Neuronal stem cell (in vitro differentiated cells): ENCODE data around the gene MGMT.

Experiments used
- DNase-seq: peaks from one replicate; pipeline ENCODE4 v3.0.0-alpha.2; 2013; ENCODE audit warnings: low spot score
- H2AFZ ChIP-seq: one replicate; pipeline ENCODE4 v1.6.1; 2013; ENCODE audit warnings: mild to moderate bottlenecking, low read length, inconsistent platforms
- H2AK5ac ChIP-seq: 2 replicates; pipeline ENCODE4 v1.6.1; 2013; ENCODE audit warnings: low read depth, mild to moderate bottlenecking, inconsistent platforms, low read length, moderate library complexity, mixed read lengths
- H2BK120ac ChIP-seq: 2 replicates; pipeline ENCODE4 v1.6.1; 2013; ENCODE audit warnings: low read depth, mild to moderate bottlenecking, inconsistent platforms, low read length, moderate library complexity, mixed read lengths
- H2BK12ac ChIP-seq: one replicate; pipeline ENCODE4 v1.6.1; 2013; ENCODE audit warnings: low read length, inconsistent platforms
- H2BK15ac ChIP-seq: 2 replicates; pipeline ENCODE4 v1.6.1; 2013; ENCODE audit warnings: mild to moderate bottlenecking, low read length, inconsistent platforms, mixed read lengths
- H2BK5ac ChIP-seq: one replicate; pipeline ENCODE4 v1.6.1; 2013; ENCODE audit warnings: inconsistent platforms, mild to moderate bottlenecking, low read length, moderate library complexity
- H3K14ac ChIP-seq: one replicate; pipeline ENCODE4 v1.6.1; 2013; ENCODE audit warnings: low read length, inconsistent platforms
- H3K18ac ChIP-seq: 2 replicates; pipeline ENCODE4 v1.6.1; 2013; ENCODE audit warnings: low read length, inconsistent platforms
- H3K23ac ChIP-seq: 2 replicates; pipeline ENCODE4 v1.6.1; 2013; ENCODE audit warnings: low read depth, mild to moderate bottlenecking, mixed read lengths, low read length, inconsistent platforms; ENCODE audit not compliant: poor library complexity
- H3K27ac ChIP-seq: replicated peaks from 3 replicates; pipeline ENCODE4 v1.5.1; 2013; ENCODE audit warnings: low read length, inconsistent platforms
- H3K27me3 ChIP-seq, 3 experiments: 2 replicates each; pipeline ENCODE4 v1.6.1; 2013; ENCODE audit warnings: low read length in 3 of 3, mild to moderate bottlenecking in 2 of 3, inconsistent platforms in 1 of 3, low read depth in 1 of 3, mixed read lengths in 1 of 3, moderate library complexity in 1 of 3; ENCODE audit not compliant: control insufficient read depth in 3 of 3, insufficient read depth in 3 of 3
- H3K36me3 ChIP-seq, 2 donors: replicated peaks in 1 of 2; 2 replicates each; pipeline ENCODE4 v1.6.1; 2013; ENCODE audit warnings: low read length in 2 of 2; ENCODE audit not compliant: control insufficient read depth in 2 of 2, insufficient read depth in 2 of 2
- H3K4ac ChIP-seq: 2 replicates; pipeline ENCODE4 v1.6.1; 2013; ENCODE audit warnings: inconsistent platforms, mild to moderate bottlenecking, low read length, moderate library complexity
- H3K4me1 ChIP-seq, 2 donors: 1 replicate in 1 of 2; 2 replicates in 1 of 2; pipeline ENCODE4 v1.6.1; 2013; ENCODE audit warnings: low read length in 2 of 2, low read depth in 1 of 2; ENCODE audit not compliant: control insufficient read depth in 2 of 2, insufficient read depth in 1 of 2
- H3K4me2 ChIP-seq: one replicate; pipeline ENCODE4 v1.6.1; 2013; ENCODE audit warnings: mild to moderate bottlenecking, low read length, inconsistent platforms; ENCODE audit not compliant: insufficient read depth, poor library complexity, severe bottlenecking
- H3K4me3 ChIP-seq, 2 donors: 2 replicates each; pipeline ENCODE4 v1.5.1; 2013; ENCODE audit warnings: low read length in 2 of 2, mild to moderate bottlenecking in 2 of 2, inconsistent platforms in 1 of 2, moderate library complexity in 1 of 2
- H3K79me1 ChIP-seq: one replicate; pipeline ENCODE4 v1.6.1; 2013; ENCODE audit warnings: low read depth, mild to moderate bottlenecking, inconsistent platforms, low read length, moderate library complexity
- H3K9ac ChIP-seq: one replicate; pipeline ENCODE4 v1.6.1; 2013; ENCODE audit warnings: mild to moderate bottlenecking, low read depth, low read length, inconsistent platforms; ENCODE audit not compliant: poor library complexity
- H3K9me3 ChIP-seq, 2 donors: replicated peaks in 1 of 2; 2 replicates each; pipeline versions ENCODE3 to v1.6.1; 2013; ENCODE audit warnings: low read length in 2 of 2, mild to moderate bottlenecking in 2 of 2, inconsistent platforms in 1 of 2, low read depth in 1 of 2, mixed read lengths in 1 of 2, moderate library complexity in 1 of 2; ENCODE audit not compliant: control insufficient read depth in 2 of 2, insufficient read depth in 1 of 2
- H4K8ac ChIP-seq: one replicate; pipeline ENCODE4 v1.6.1; 2013; ENCODE audit warnings: low read depth, mild to moderate bottlenecking, inconsistent platforms, low read length, moderate library complexity
- H4K91ac ChIP-seq: one replicate; pipeline ENCODE4 v1.6.1; 2013; ENCODE audit warnings: low read length, low read depth, mild to moderate bottlenecking, inconsistent platforms; ENCODE audit not compliant: poor library complexity
- WGBS, 2 donors: extraction: QIAGEN DNeasy Blood & Tissue Kit; methylation state at CpG; one replicate each; pipeline ENCODE4 v1.1.7; 2013; ENCODE audit warnings: missing lambda C conversion rate in 2 of 2, mixed read lengths in 1 of 2; ENCODE audit not compliant: insufficient read length in 2 of 2, insufficient replicate concordance in 1 of 2; ENCODE audit errors: extremely low coverage in 2 of 2; 5-methylcytosine and 5-hydroxymethylcytosine counted together

The MGMT gene

DNA sequence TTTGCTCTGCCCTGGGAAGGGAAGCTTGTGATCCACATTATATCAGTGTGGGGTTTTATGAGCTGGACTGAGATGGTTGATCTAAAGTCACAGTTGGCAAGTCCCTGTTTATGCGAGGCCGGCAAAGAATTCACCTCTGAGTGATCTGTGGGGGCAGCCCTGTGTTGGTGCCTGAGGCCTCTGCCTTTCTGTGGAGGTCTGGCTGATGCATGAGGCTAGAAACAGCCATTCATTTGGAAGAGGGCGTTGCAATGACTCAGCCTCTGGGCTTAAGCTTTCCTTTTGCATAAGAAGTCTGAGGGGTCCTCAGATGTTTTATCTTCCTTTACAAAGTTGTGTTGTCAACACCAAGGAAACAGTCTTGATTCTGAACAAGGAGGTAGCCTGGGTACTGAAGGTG, 126.9 kb downstream of the MGMT start:
- no peak overlapping the region for H3K27ac ChIP-seq
- whole genome bisulfite sequencing, 2 donors: no CpG with 5 or more reads among the region's 3 CpGs
- no peak for DNase-seq
- H3K9ac ChIP-seq: no peak overlapping the region
- H2AFZ ChIP-seq: no peak overlapping the region
- no peak overlapping the region for H2AK5ac ChIP-seq
- H2BK120ac ChIP-seq: no peak overlapping the region
- H3K9me3 ChIP-seq: peaks cover 0 to 7% of the 10 kb centered on the region in 2 donors
- H3K4me2 ChIP-seq: no peak overlapping the region
- no peak overlapping the region for H3K4me3 ChIP-seq
- no peak overlapping the region for H3K23ac ChIP-seq
- no peaks in the 10 kb centered on the region for H3K36me3 ChIP-seq
- H3K27me3 ChIP-seq: no peaks in the 10 kb centered on the region
- no peak overlapping the region for H3K4ac ChIP-seq
- H3K4me1 ChIP-seq: peaks cover 0 to 2% of the 10 kb centered on the region in 2 donors
- no peaks in the 10 kb centered on the region for H3K79me1 ChIP-seq
- H3K14ac ChIP-seq: no peak overlapping the region
- H4K91ac ChIP-seq: no peak overlapping the region
- no peak overlapping the region for H4K8ac ChIP-seq
- H2BK5ac ChIP-seq: no peak overlapping the region
- no peak overlapping the region for H2BK15ac ChIP-seq
- H3K18ac ChIP-seq: no peak overlapping the region
- no peak overlapping the region for H2BK12ac ChIP-seq

- no peak for DNase-seq
- no peak overlapping the region for H3K27ac ChIP-seq
- H2BK120ac ChIP-seq: no peak overlapping the region
- no peak overlapping the region for H2BK15ac ChIP-seq
- H3K23ac ChIP-seq: no peak overlapping the region
- peaks cover 0 to 4% of the 10 kb centered on the region in 2 donors for H3K9me3 ChIP-seq
- no peak overlapping the region for H3K4me2 ChIP-seq
- H3K18ac ChIP-seq: no peak overlapping the region
- WGBS, 2 donors: no CpG with 5 or more reads among the region's 15 CpGs
- no peak overlapping the region for H2AFZ ChIP-seq
- no peak overlapping the region for H4K8ac ChIP-seq
- H3K4ac ChIP-seq: no peak overlapping the region
- H3K4me3 ChIP-seq: no peak overlapping the region
- H2BK5ac ChIP-seq: no peak overlapping the region
- no peaks in the 10 kb centered on the region for H3K79me1 ChIP-seq
- no peaks in the 10 kb centered on the region for H3K36me3 ChIP-seq
- H2AK5ac ChIP-seq: no peak overlapping the region
- H3K14ac ChIP-seq: no peak overlapping the region
- no peak overlapping the region for H3K9ac ChIP-seq
- H2BK12ac ChIP-seq: no peak overlapping the region
- H4K91ac ChIP-seq: no peak overlapping the region
- no peaks in the 10 kb centered on the region for H3K27me3 ChIP-seq
- peaks cover 0 to 2% of the 10 kb centered on the region in 2 donors for H3K4me1 ChIP-seq
Observed at GRCh38 chr10:129594811-129595210, 127.8 kb downstream of the MGMT start.

DNA sequence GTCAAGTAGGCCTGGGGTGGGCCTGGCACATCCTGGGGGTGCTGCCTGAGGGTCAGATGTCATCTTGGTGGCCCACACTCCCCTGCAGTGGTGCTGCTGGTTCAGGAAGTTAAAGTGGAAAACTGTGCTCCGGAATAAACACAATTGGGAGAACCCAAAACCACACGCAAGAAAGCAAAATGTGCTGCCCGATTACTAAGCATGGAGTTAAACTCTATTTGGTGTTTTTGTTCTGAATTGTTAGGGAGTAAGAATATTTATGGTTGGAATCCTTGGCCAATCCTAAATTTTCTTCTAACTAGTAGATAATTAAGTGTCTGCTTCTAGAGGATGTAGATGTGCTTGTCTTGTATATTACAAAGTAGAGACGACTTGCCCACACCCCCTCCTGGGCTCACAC, 131.4 kb downstream of the MGMT start:
- WGBS, 2 donors: no CpG with 5 or more reads among the region's 4 CpGs
- Histone ChIP-seq H2BK120ac (no peak overlapping the region), H3K4me2 (no peak overlapping the region), H2BK15ac (no peak overlapping the region), H3K23ac (no peak overlapping the region), H3K79me1 (no peaks in the 10 kb centered on the region), H3K4me1 (peaks cover 0 to 4% of the 10 kb centered on the region in 2 donors), H3K18ac (no peak overlapping the region), H3K9ac (no peak overlapping the region), H3K36me3 (no peaks in the 10 kb centered on the region), H2AK5ac (no peak overlapping the region), H3K9me3 (peaks cover 0 to 1% of the 10 kb centered on the region in 2 donors), H3K4me3 (no peak overlapping the region), H3K14ac (no peak overlapping the region), H2AFZ (no peak overlapping the region), H2BK5ac (no peak overlapping the region), H4K91ac (no peak overlapping the region), H4K8ac (no peak overlapping the region), H3K27me3 (no peaks in the 10 kb centered on the region), H3K4ac (no peak overlapping the region), H2BK12ac (no peak overlapping the region), H3K27ac (no peak overlapping the region)
- no peak for DNase-seq

GRCh38 chr10:129599160-129599559, 132.1 kb downstream of the MGMT start:
- Histone ChIP-seq H3K23ac (no peak overlapping the region), H2BK15ac (no peak overlapping the region), H3K4me2 (no peak overlapping the region), H3K4ac (no peak overlapping the region), H3K4me1 (peaks cover 0 to 3% of the 10 kb centered on the region in 2 donors), H3K4me3 (no peak overlapping the region), H4K8ac (no peak overlapping the region), H2BK5ac (no peak overlapping the region), H3K27me3 (no peaks in the 10 kb centered on the region), H3K9ac (no peak overlapping the region), H3K79me1 (no peaks in the 10 kb centered on the region), H2AFZ (no peak overlapping the region), H3K27ac (no peak overlapping the region), H2BK120ac (no peak overlapping the region), H3K9me3 (peaks cover 0 to 1% of the 10 kb centered on the region in 2 donors), H4K91ac (no peak overlapping the region), H3K18ac (no peak overlapping the region), H3K36me3 (no peaks in the 10 kb centered on the region), H2AK5ac (no peak overlapping the region), H3K14ac (no peak overlapping the region), H2BK12ac (no peak overlapping the region)
- WGBS, 2 donors: no CpG with 5 or more reads among the region's 5 CpGs
- no peak for DNase-seq
